Upper lobe of right lung (tissue), 1 donor: ENCODE results near the gene TRAF3. TPM values are rescaled to one million over a fixed set of nuclear protein-coding genes. Genes with fewer than 3 reads are reported as not detected.
A peak's percentile ranks its signal among the peaks of the same experiment; 100 is the strongest.

Experiments
- ATAC-seq: fragments of 200-7000 bp; cut with Tn5 transposase; one replicate; pipeline ENCODE4 v1.9.1; 2020; ENCODE audit warnings: mild to moderate bottlenecking, moderate library complexity
- DNase-seq: peaks from one replicate; pipeline ENCODE4 v3.0.0-alpha.2; 2020
- H3K27ac ChIP-seq: fragments of 200-600 bp; one replicate; pipeline ENCODE4 v1.8.0; 2022
- H3K27me3 ChIP-seq: fragments of 200-600 bp; one replicate; pipeline ENCODE4 v1.8.0; 2022; ENCODE audit warnings: mild to moderate bottlenecking
- H3K36me3 ChIP-seq: fragments of 200-600 bp; one replicate; pipeline ENCODE4 v1.8.0; 2022
- H3K4me1 ChIP-seq: fragments of 200-600 bp; one replicate; pipeline ENCODE4 v1.8.0; 2022
- H3K4me3 ChIP-seq: fragments of 200-600 bp; one replicate; pipeline ENCODE4 v1.8.0; 2022; ENCODE audit warnings: mild to moderate bottlenecking
- H3K9me3 ChIP-seq: fragments of 200-600 bp; one replicate; pipeline ENCODE4 v1.8.0; 2022
- CTCF ChIP-seq: fragments of 200-600 bp; IDR thresholded peaks from one replicate; pipeline ENCODE4 v1.8.0; 2022; ENCODE audit warnings: antibody characterized with exemption
- intact Hi-C: fragments of 100-400 bp; cut with DNase I; formaldehyde crosslinking; loops from one replicate; pipeline ENCODE4 v1.11.0; 2022
- total RNA-seq: library from RNA; stranded (reverse); fragmentation: NEBNext Ultra II Directional; extraction: Animal tissue kit (Norgen Biotek cat#: 25700); gene quantifications from one replicate; pipeline ENCODE4 v1.2.1, GENCODE V29; 2021
- donor health status: DM: no; HTN: yes; CAD: no; lungs with severe emphysema.

The TRAF3 gene
- total RNA-seq, 1 donor from 2014 or later = 22.3 TPM

GRCh38 chr14:102795060-102795925 is 18.0 kb downstream of the TRAF3 start:
- Histone ChIP-seq H3K36me3 (no peaks in the 10 kb centered on the region), H3K9me3 (no peaks in the 10 kb centered on the region), H3K4me3 (no peak overlapping the region), H3K4me1 (peaks cover 19% of the 10 kb centered on the region), H3K27ac (peak overlapping the region; percentile 61), H3K27me3 (no peaks in the 10 kb centered on the region)
- DNase-seq (no peak), ATAC-seq (peak; percentile 96)
- no peak for TF ChIP-seq CTCF
- intact Hi-C loops = no loop called here

- ATAC-seq (no peak), DNase-seq (no peak)
- no peaks in the 10 kb centered on the region for H3K9me3 ChIP-seq
- TF ChIP-seq CTCF = no peak
- H3K4me1 ChIP-seq = peaks cover 20% of the 10 kb centered on the region
- no peak overlapping the region for H3K4me3 ChIP-seq
- no peak overlapping the region for H3K27ac ChIP-seq
- intact Hi-C loops = no loop called here
- no peaks in the 10 kb centered on the region for H3K27me3 ChIP-seq
- no peaks in the 10 kb centered on the region for H3K36me3 ChIP-seq
These were observed 19.5 kb downstream of the TRAF3 start for GRCh38 chr14:102796661-102797190.

- Histone ChIP-seq H3K9me3 (no peaks in the 10 kb centered on the region), H3K36me3 (no peaks in the 10 kb centered on the region), H3K4me1 (peaks cover 20% of the 10 kb centered on the region), H3K27me3 (no peaks in the 10 kb centered on the region), H3K27ac (no peak overlapping the region), H3K4me3 (no peak overlapping the region)
- intact Hi-C loops = no loop called here
- DNase-seq (no peak), ATAC-seq (no peak)
- no peak for TF ChIP-seq CTCF
These were observed 21.7 kb downstream of the TRAF3 start for GRCh38 chr14:102798926-102799325.

- ATAC-seq = peak; percentile 11
- Histone ChIP-seq H3K4me1 (peaks cover 16% of the 10 kb centered on the region), H3K27ac (no peak overlapping the region)
These were observed 22.7 kb downstream of the TRAF3 start for GRCh38 chr14:102799684-102800562.

More at GRCh38 chr14:102799684-102800562, 22.7 kb downstream of the TRAF3 start:
- Histone ChIP-seq H3K4me3 (no peak overlapping the region), H3K27me3 (no peaks in the 10 kb centered on the region), H3K36me3 (no peaks in the 10 kb centered on the region), H3K9me3 (no peaks in the 10 kb centered on the region)
- no peak for TF ChIP-seq CTCF
- intact Hi-C loops = no loop called here
- no peak for DNase-seq
